Measurements from ENCODE around the gene LIMD2. TPM values are rescaled to one million over a fixed set of nuclear protein-coding genes. Genes with fewer than 3 reads are reported as not detected.

The LIMD2 gene
- total RNA-seq, 5 donors from 2014 or later (not counting 1 experiment from before 2014, with no cell fraction given): 534 to 851 (median 767) TPM

DNA sequence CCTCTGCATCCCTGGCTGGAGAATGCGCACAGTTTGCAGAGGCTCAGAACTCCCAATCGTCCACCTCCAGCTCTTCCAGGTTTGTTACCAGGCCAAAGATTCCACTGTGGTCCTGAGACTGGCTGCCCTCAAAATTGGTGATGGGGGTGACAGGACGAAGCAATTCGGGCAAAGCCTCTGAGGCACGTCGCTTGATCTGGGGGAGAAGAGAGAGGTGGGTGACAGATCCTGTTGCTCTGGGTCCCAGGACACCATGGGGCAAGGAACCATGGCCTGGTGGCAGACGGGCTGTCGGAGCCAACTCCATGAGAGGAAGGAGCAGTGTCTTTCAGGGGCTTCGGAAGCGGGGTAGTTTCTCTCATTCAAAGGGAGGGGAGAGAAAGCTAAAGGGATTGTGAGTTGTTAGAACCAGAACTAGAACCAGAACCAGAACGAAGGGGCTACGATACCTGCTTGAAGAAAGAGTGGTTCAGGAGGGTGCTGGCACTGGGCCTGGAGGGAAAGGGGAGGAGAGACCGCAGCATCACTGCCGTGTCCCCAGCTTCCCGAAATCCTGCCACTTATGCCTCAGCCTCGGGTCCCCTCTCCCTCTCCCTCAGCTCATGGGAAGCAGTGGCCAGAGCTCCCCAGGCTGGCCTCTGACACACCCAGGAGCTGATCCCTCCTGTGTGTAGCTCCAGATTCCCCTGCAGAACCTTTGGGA is 3.8 kb upstream of the LIMD2 start:
- peak overlapping the region; percentile 95 for H3K27ac ChIP-seq (ENCODE audit: low read length)
- peak overlapping the region; percentile 86 to 91 for H3K4me3 ChIP-seq (ENCODE audit: control insufficient read depth in 1 of 2, extremely low read depth in 1 of 2, low read length in 1 of 2)
- CTCF ChIA-PET: interaction anchor here (0.6 to 1.1 kb wide), 3 partner anchors 17 to 70 kb away, joined by 3 to 5 read pairs (median 4); partner anchors contain the start of gene CCDC47 (in 1 of the 2)
- peaks cover 45 to 82% of the 10 kb centered on the region in 2 experiments for H3K4me1 ChIP-seq (ENCODE audit: control insufficient read depth in 1 of 2, extremely low read depth in 1 of 2, insufficient read depth in 2 of 2, low read length in 2 of 2)
- H3K27me3 ChIP-seq (replicated peaks in 1 of 2; ENCODE audit: control insufficient read depth in 2 of 2, extremely low read depth in 1 of 2, insufficient read depth in 2 of 2, low read length in 1 of 2): no peaks in the 10 kb centered on the region
- H3K9me3 Mint-ChIP-seq: no peaks in the 10 kb centered on the region
- H3K4me3 Mint-ChIP-seq: peak overlapping the region; percentile 88 to 93 (median 93)
- no peaks in the 10 kb centered on the region for H3K9me3 ChIP-seq
- H3K27me3 Mint-ChIP-seq: no peaks in the 10 kb centered on the region
- no peak for DNase-seq
- POLR2A ChIA-PET: interaction anchor here in 1 of 2 donors (0.5 kb wide), 1 partner anchor 76 kb away, joined by 4 read pairs; no protein-coding TSS in a partner anchor
- 89% methylated on average over 8 of the region's 16 CpGs for WGBS (ENCODE audit: insufficient coverage)
- ATAC-seq (replicated peaks in 1 of 4): no peak
- peaks cover 66 to 71% (median 68%) of the 10 kb centered on the region in 3 donors for H3K4me1 Mint-ChIP-seq
- peak overlapping the region; percentile 97 to 99 for H3K27ac Mint-ChIP-seq
- peaks cover 15% of the 10 kb centered on the region for H3K36me3 Mint-ChIP-seq
- peaks cover 7 to 20% of the 10 kb centered on the region in 2 donors for H3K36me3 ChIP-seq (ENCODE audit: control insufficient read depth in 2 of 2, extremely low read depth in 1 of 2, insufficient read depth in 1 of 2, low read length in 1 of 2)

DNA sequence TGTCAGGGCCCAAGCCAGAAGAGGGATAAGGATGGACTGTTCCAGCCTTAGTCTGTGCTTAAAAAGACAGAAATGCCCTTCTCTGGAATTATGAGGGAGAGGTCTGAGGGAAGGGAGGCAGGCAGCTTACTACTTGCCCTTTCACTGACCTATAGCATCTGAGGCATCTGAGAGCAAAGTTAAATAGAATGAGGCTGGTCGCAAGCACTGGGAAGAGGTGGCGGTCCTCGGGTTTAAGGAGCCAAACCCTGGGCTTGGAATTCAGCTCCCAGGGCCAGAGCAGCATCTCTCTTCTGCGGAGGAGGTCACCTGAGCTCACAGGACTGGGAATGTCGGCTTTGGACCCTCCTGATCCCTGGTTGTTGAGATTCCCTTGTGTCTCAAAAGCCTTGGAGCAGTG is 3.1 kb upstream of the LIMD2 start:
- Mint-ChIP-seq H3K27me3 (no peaks in the 10 kb centered on the region), H3K27ac (peak overlapping the region; percentile 97 to 99), H3K36me3 (peaks cover 19% of the 10 kb centered on the region), H3K9me3 (no peaks in the 10 kb centered on the region), H3K4me1 (peaks cover 60 to 64% (median 64%) of the 10 kb centered on the region in 3 donors), H3K4me3 (peak overlapping the region; percentile 88 to 93 (median 93))
- DNase-seq (no peak), ATAC-seq (replicated peaks in 1 of 4) (no peak)
- H3K27ac ChIP-seq (ENCODE audit: low read length): peak overlapping the region; percentile 95
- no peaks in the 10 kb centered on the region for H3K9me3 ChIP-seq
- peaks cover 43 to 79% of the 10 kb centered on the region in 2 experiments for H3K4me1 ChIP-seq (ENCODE audit: control insufficient read depth in 1 of 2, extremely low read depth in 1 of 2, insufficient read depth in 2 of 2, low read length in 2 of 2)
- 86% methylated on average over 3 of the region's 5 CpGs for WGBS (ENCODE audit: insufficient coverage)
- H3K36me3 ChIP-seq (ENCODE audit: control insufficient read depth in 2 of 2, extremely low read depth in 1 of 2, insufficient read depth in 1 of 2, low read length in 1 of 2): peaks cover 7 to 26% of the 10 kb centered on the region in 2 donors
- CTCF ChIA-PET: interaction anchor here (0.6 to 3.4 kb wide), 5 partner anchors 8 to 132 kb away, joined by 3 to 20 read pairs (median 5); partner anchors contain the start of gene CCDC47 (in 1 of the 2)
- H3K4me3 ChIP-seq (ENCODE audit: control insufficient read depth in 1 of 2, extremely low read depth in 1 of 2, low read length in 1 of 2): peak overlapping the region; percentile 86 to 91
- POLR2A ChIA-PET: interaction anchor here in 1 of 2 donors (0.7 to 1.1 kb wide), 2 partner anchors 8 to 47 kb away, joined by 3 read pairs; no protein-coding TSS in a partner anchor
- no peaks in the 10 kb centered on the region for H3K27me3 ChIP-seq (replicated peaks in 1 of 2; ENCODE audit: control insufficient read depth in 2 of 2, extremely low read depth in 1 of 2, insufficient read depth in 2 of 2, low read length in 1 of 2)

DNA sequence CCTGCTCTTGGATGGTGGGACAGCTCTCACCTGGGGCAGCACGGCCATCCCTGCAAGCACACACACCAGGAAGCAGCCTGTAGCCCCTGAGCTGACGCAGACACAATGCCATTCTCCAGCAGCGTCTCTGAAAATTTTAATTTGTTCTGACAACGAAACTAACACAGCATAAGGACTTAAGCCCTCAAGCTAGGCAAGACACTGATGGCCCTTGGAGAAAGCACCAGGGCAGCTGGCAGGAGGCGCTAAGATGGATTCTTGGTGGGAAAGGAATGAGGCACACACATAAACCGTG is 2.7 kb upstream of the LIMD2 start:
- no peaks in the 10 kb centered on the region for H3K27me3 Mint-ChIP-seq
- Histone ChIP-seq H3K36me3 (ENCODE audit: control insufficient read depth in 2 of 2, extremely low read depth in 1 of 2, insufficient read depth in 1 of 2, low read length in 1 of 2) (peaks cover 7 to 30% of the 10 kb centered on the region in 2 donors), H3K9me3 (no peaks in the 10 kb centered on the region), H3K27ac (ENCODE audit: low read length) (peak overlapping the region; percentile 95), H3K27me3 (replicated peaks in 1 of 2; ENCODE audit: control insufficient read depth in 2 of 2, extremely low read depth in 1 of 2, insufficient read depth in 2 of 2, low read length in 1 of 2) (no peaks in the 10 kb centered on the region), H3K4me3 (ENCODE audit: control insufficient read depth in 1 of 2, extremely low read depth in 1 of 2, low read length in 1 of 2) (peak overlapping the region; percentile 86 to 91), H3K4me1 (ENCODE audit: control insufficient read depth in 1 of 2, extremely low read depth in 1 of 2, insufficient read depth in 2 of 2, low read length in 2 of 2) (peaks cover 43 to 79% of the 10 kb centered on the region in 2 experiments)
- 29% methylated on average over 3 of the region's 6 CpGs for WGBS (ENCODE audit: insufficient coverage)
- DNase-seq: peak in 1 of 35 experiments; percentile 34
- ATAC-seq (replicated peaks in 1 of 4): no peak
- H3K27ac Mint-ChIP-seq: peak overlapping the region; percentile 97 to 99
- H3K36me3 Mint-ChIP-seq: peaks cover 22% of the 10 kb centered on the region
- CTCF ChIA-PET: interaction anchor here (0.9 to 3.4 kb wide), 3 partner anchors 8 to 132 kb away, joined by 3 to 20 read pairs (median 8); partner anchors contain the start of gene CCDC47 (in 1 of the 2)
- H3K4me1 Mint-ChIP-seq: peaks cover 61 to 68% (median 66%) of the 10 kb centered on the region in 3 donors
- peak overlapping the region; percentile 88 to 93 (median 93) for H3K4me3 Mint-ChIP-seq
- POLR2A ChIA-PET: interaction anchor here (0.7 to 1.1 kb wide), 3 partner anchors 8 to 47 kb away, joined by 3 to 4 read pairs (median 3); no protein-coding TSS in a partner anchor
- H3K9me3 Mint-ChIP-seq: no peaks in the 10 kb centered on the region

DNA sequence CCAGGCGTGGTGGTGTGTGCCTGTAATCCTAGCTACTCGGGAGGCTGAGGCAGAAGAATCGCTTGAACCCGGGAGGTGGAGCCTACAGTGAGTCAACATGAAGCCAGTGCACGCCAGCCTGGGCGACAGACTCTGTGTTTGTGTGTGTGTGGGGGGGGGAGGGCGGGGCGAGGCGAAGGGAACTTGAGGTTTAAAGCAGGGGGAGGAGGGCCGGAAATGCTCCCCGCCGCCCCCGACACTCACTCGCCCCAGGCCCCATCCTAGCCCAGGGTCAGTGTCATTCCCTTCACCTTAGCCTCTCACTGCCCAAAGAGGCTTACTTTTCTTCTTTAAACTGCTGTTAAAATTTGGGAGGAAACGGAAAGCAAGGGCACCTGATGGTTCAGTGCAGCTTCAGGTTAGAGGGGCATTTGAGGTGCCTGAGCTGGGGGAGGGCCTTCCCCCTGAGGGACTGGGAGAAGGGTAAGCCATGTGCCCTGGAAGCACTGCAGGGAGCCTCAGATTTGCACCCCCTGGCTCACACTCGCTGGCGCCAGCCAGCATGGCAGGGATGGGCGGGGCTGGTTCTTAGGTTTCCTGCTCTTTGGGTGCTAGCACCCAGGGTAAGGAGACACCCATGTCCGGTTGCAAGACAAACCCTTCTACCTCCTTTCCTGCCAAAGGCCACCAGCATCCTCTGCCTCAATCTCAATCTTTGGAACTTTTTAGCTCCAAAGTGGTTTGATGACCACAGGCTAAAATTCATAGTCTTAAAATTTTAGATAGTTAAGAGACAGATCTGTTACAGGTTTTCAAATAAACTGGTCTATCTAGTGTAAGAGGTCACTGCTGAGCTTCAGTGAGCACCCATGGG is 2.2 kb upstream of the LIMD2 start:
- Mint-ChIP-seq H3K4me1 (peaks cover 61 to 69% (median 68%) of the 10 kb centered on the region in 3 donors), H3K27me3 (no peaks in the 10 kb centered on the region), H3K4me3 (peak overlapping the region; percentile 88 to 93 (median 93)), H3K27ac (peak overlapping the region; percentile 97 to 99), H3K36me3 (peaks cover 28% of the 10 kb centered on the region), H3K9me3 (no peaks in the 10 kb centered on the region)
- peaks cover 10 to 36% of the 10 kb centered on the region in 2 donors for H3K36me3 ChIP-seq (ENCODE audit: control insufficient read depth in 2 of 2, extremely low read depth in 1 of 2, insufficient read depth in 1 of 2, low read length in 1 of 2)
- H3K4me3 ChIP-seq (ENCODE audit: control insufficient read depth in 1 of 2, extremely low read depth in 1 of 2, low read length in 1 of 2): peak overlapping the region; percentile 91
- no peaks in the 10 kb centered on the region for H3K27me3 ChIP-seq (replicated peaks in 1 of 2; ENCODE audit: control insufficient read depth in 2 of 2, extremely low read depth in 1 of 2, insufficient read depth in 2 of 2, low read length in 1 of 2)
- POLR2A ChIA-PET: interaction anchor here (0.6 to 1.3 kb wide), 7 partner anchors 8 to 349 kb away, joined by 3 to 9 read pairs (median 3); partner anchors contain the start of genes CCDC47 (in 1 of the 2) and DDX42 (in 1 of the 2)
- DNase-seq (peak; percentile 56 to 87 (median 75)), ATAC-seq (replicated peaks in 1 of 4) (peak; percentile 18 to 28 (median 20))
- no peaks in the 10 kb centered on the region for H3K9me3 ChIP-seq
- 0% methylated on average over 2 of the region's 19 CpGs for WGBS (ENCODE audit: insufficient coverage)
- CTCF ChIA-PET: interaction anchor here (0.6 to 3.4 kb wide), 4 partner anchors 9 to 133 kb away, joined by 3 to 20 read pairs (median 6); partner anchors contain the start of gene CCDC47 (in 1 of the 2)
- peaks cover 45 to 79% of the 10 kb centered on the region in 2 experiments for H3K4me1 ChIP-seq (ENCODE audit: control insufficient read depth in 1 of 2, extremely low read depth in 1 of 2, insufficient read depth in 2 of 2, low read length in 2 of 2)
- peak overlapping the region; percentile 95 for H3K27ac ChIP-seq (ENCODE audit: low read length)

DNA sequence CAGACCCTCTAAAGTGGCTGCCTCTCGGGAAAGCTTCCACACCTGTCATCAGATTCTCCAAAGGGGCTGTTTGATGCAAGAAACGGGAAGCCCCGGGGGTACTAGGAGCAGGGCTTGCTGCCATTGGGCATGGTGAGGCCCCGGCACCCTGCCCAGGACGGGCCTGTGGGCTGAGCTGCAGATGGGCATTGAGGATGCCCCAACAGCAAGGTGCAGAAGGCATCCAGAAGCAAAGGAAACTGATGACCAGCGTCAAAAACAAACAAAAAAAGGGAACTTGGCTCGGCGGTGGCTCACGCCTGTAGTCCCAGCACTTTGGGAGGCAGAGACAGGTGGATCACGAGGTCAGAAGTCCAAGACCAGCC is 1.5 kb upstream of the LIMD2 start:
- Histone ChIP-seq H3K4me1 (ENCODE audit: control insufficient read depth in 1 of 2, extremely low read depth in 1 of 2, insufficient read depth in 2 of 2, low read length in 2 of 2) (peaks cover 45 to 79% of the 10 kb centered on the region in 2 experiments), H3K4me3 (ENCODE audit: control insufficient read depth in 1 of 2, extremely low read depth in 1 of 2, low read length in 1 of 2) (peak overlapping the region; percentile 91), H3K27me3 (replicated peaks in 1 of 2; ENCODE audit: control insufficient read depth in 2 of 2, extremely low read depth in 1 of 2, insufficient read depth in 2 of 2, low read length in 1 of 2) (no peaks in the 10 kb centered on the region), H3K9me3 (no peaks in the 10 kb centered on the region), H3K27ac (ENCODE audit: low read length) (peak overlapping the region; percentile 95), H3K36me3 (ENCODE audit: control insufficient read depth in 2 of 2, extremely low read depth in 1 of 2, insufficient read depth in 1 of 2, low read length in 1 of 2) (peaks cover 10 to 42% of the 10 kb centered on the region in 2 donors)
- H3K9me3 Mint-ChIP-seq: no peaks in the 10 kb centered on the region
- H3K27me3 Mint-ChIP-seq: no peaks in the 10 kb centered on the region
- H3K4me1 Mint-ChIP-seq: peaks cover 61 to 69% (median 68%) of the 10 kb centered on the region in 3 donors
- 1% methylated on average over 8 of the region's 10 CpGs for WGBS (ENCODE audit: insufficient coverage)
- POLR2A ChIA-PET: interaction anchor here (0.6 to 1.3 kb wide), 6 partner anchors 9 to 1285 kb away, joined by 3 to 9 read pairs (median 3); partner anchors contain the start of genes CCDC47 (in 1 of the 2) and DDX42 (in 1 of the 2)
- DNase-seq: peak in 1 of 35 experiments; percentile 43
- peak overlapping the region; percentile 88 to 93 (median 93) for H3K4me3 Mint-ChIP-seq
- peak overlapping the region; percentile 97 to 99 for H3K27ac Mint-ChIP-seq
- ATAC-seq (replicated peaks in 1 of 4): no peak
- peaks cover 34% of the 10 kb centered on the region for H3K36me3 Mint-ChIP-seq
- CTCF ChIA-PET: interaction anchor here in 1 of 2 donors (1.5 to 3.4 kb wide), 2 partner anchors 9 to 72 kb away, joined by 8 to 20 read pairs; partner anchors contain the start of gene CCDC47

All from T-cell (primary cell).